Kidney (tissue), 14 donors: ENCODE data around the gene HOXB8. TPM values are rescaled to one million over a fixed set of nuclear protein-coding genes. Genes with fewer than 3 reads are reported as not detected.
A peak's percentile ranks its signal among the peaks of the same experiment; 100 is the strongest.

Experiments used
- DNase-seq, 5 donors: peaks; one replicate each; pipeline ENCODE4 v3.0.0-alpha.2; 2013 to 2020
- FAIRE-seq: peaks from 2 replicates; lab custom pipeline; 2012; peaks lifted over from hg19 to GRCh38; lab: Jason Lieb, UNC
- H3K27ac ChIP-seq, 2 donors: one replicate each; pipeline ENCODE4 v1.7.0; 2013; ENCODE audit warnings: low read depth in 2 of 2, low read length in 2 of 2, inconsistent platforms in 1 of 2
- H3K27me3 ChIP-seq: one replicate; pipeline ENCODE4 v1.7.1; 2013; ENCODE audit warnings: low read length, inconsistent platforms; ENCODE audit not compliant: control insufficient read depth, insufficient read depth
- H3K36me3 ChIP-seq, 3 donors: one replicate each; pipeline versions ENCODE4 v1.7.0 to v1.7.1; 2013; ENCODE audit warnings: low read length in 3 of 3, control low read depth in 1 of 3, inconsistent platforms in 1 of 3; ENCODE audit not compliant: insufficient read depth in 3 of 3, control insufficient read depth in 2 of 3
- H3K4me1 ChIP-seq, 3 donors: one replicate each; pipeline versions ENCODE4 v1.7.0 to v1.7.1; 2013; ENCODE audit warnings: low read length in 3 of 3, inconsistent platforms in 1 of 3, low read depth in 1 of 3; ENCODE audit not compliant: control insufficient read depth in 2 of 3, insufficient read depth in 2 of 3
- H3K4me3 ChIP-seq, 3 donors: one replicate each; pipeline versions ENCODE4 v1.7.0 to v1.8.1; 2013; ENCODE audit warnings: low read length in 3 of 3, control low read depth in 1 of 3, inconsistent platforms in 1 of 3
- H3K9ac ChIP-seq, 3 donors: one replicate each; pipeline versions ENCODE4 v1.7.0 to v1.7.1; 2013; ENCODE audit warnings: low read length in 3 of 3, control low read depth in 1 of 3, inconsistent platforms in 1 of 3
- H3K9me3 ChIP-seq, 3 donors: one replicate each; pipeline versions ENCODE4 v1.7.0 to v1.7.1; 2013; ENCODE audit warnings: low read length in 3 of 3, control low read depth in 1 of 3, inconsistent platforms in 1 of 3; ENCODE audit not compliant: control insufficient read depth in 2 of 3, insufficient read depth in 1 of 3
- intact Hi-C: fragments of 100-400 bp; cut with DNase I; formaldehyde crosslinking; loops from one replicate; pipeline ENCODE4 v1.11.1; 2022
- polyA plus RNA-seq: library from polyadenylated mRNA; stranded (reverse); fragments of 350-450 nt; fragmentation: Illumina TruSeq; extraction: RNeasy Lipid Tissue Mini Kit (QIAGEN cat#74804); gene quantifications from one replicate; pipeline ENCODE4 v1.2.3, GENCODE V29; 2014; ENCODE audit warnings: low read depth, low replicate concordance; ENCODE audit not compliant: insufficient read depth
- total RNA-seq: library from RNA; stranded (reverse); fragmentation: NEBNext Ultra II Directional; extraction: Animal tissue kit (Norgen Biotek cat#: 25700); gene quantifications from one replicate; pipeline ENCODE4 v1.2.1, GENCODE V29; 2021
- TF ChIP-seq, protein P1 (sequence below): IDR thresholded peaks from 3 replicates; pipeline ENCODE4 v1.5.1; 2012; ENCODE audit warnings: mild to moderate bottlenecking, moderate library complexity, borderline replicate concordance; ENCODE audit not compliant: insufficient read depth; ENCODE audit errors: extremely low read depth
- donor health status: control.
- donor health status: control.
- donor health status: control.
- donor health status: control.
- donor health status: control.
- donor health status: DM: yes; HTN: yes; CAD: no.
- donor health status: Normal renal cell carcinoma (clear cell type).

HOXB8 gene
- total and polyA plus RNA-seq, 2 donors from 2014 or later: 19.3 to 48.7 TPM

DNA sequence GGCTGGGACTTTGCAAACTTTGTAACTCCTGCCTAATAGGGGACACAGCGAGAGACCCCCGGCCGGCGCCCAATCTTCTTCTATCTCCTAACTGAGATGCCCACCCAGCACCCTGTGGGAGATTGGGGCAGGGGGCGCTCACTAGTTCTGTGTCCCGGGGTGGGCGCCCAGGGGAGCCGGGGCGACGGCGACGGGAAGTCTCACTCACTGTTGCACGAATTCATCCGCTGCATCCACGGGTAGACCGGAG, 17.6 kb downstream of the HOXB8 start:
- Histone ChIP-seq H3K36me3 (peaks cover 0 to 12% (median 0%) of the 10 kb centered on the region in 3 donors), H3K4me3 (peak overlapping the region; percentile 69 to 75 (median 70)), H3K27me3 (no peaks in the 10 kb centered on the region), H3K9ac (peak overlapping the region in 2 of 3 donors; percentile 72 to 82), H3K27ac (peak overlapping the region; percentile 90 to 91), H3K9me3 (no peaks in the 10 kb centered on the region), H3K4me1 (peaks cover 0 to 12% (median 11%) of the 10 kb centered on the region in 3 donors)
- FAIRE-seq: no peak
- TF ChIP-seq, protein P1, sequence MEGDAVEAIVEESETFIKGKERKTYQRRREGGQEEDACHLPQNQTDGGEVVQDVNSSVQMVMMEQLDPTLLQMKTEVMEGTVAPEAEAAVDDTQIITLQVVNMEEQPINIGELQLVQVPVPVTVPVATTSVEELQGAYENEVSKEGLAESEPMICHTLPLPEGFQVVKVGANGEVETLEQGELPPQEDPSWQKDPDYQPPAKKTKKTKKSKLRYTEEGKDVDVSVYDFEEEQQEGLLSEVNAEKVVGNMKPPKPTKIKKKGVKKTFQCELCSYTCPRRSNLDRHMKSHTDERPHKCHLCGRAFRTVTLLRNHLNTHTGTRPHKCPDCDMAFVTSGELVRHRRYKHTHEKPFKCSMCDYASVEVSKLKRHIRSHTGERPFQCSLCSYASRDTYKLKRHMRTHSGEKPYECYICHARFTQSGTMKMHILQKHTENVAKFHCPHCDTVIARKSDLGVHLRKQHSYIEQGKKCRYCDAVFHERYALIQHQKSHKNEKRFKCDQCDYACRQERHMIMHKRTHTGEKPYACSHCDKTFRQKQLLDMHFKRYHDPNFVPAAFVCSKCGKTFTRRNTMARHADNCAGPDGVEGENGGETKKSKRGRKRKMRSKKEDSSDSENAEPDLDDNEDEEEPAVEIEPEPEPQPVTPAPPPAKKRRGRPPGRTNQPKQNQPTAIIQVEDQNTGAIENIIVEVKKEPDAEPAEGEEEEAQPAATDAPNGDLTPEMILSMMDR: no peak
- intact Hi-C loops: loop anchor here (10.0 kb wide), 1 partner anchor 263 kb away; no protein-coding TSS in a partner anchor
- peak in 2 of 5 donors; percentile 68 to 78 for DNase-seq

DNA sequence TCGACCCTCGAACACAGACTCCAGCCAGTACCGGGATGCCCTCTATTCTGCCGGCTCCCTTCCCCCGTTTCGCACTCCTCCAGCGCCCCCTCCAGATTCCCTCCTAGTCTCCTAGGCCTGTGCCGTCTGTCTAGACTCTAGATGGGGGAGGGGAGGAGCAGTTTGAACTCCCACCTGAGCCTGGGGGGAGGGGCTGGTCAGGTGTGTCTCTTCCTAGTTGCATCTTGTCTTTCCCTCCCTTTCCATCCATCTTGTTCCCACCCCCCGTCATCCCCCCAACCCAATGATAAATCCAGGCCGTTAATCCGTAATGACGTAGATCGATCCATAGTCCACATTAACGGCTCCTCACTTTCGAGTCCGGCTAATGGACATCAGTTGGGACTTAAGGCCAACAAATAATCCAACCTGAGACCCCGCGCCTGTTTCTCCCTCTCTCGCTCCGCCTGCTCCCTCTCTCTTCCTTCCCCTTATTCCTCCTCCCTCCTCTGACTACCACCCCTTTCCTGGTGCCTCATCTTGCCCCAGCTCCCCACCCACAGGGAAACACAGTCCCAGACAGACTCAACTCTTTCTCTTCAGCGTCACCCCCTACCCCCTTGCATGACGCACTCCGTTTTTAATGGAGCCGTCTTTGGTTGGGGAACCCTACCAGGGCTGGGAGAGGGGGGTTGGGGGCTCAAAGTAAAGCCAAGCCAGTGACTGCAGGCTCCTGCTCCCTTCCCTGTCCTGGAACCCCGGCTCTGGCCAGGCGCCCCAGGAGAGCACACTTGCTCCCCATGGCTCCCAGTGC, 18.2 kb downstream of the HOXB8 start:
- TF ChIP-seq, protein P1: no peak
- intact Hi-C loops: loop anchor here (10.0 kb wide), 1 partner anchor 262 kb away; no protein-coding TSS in a partner anchor
- Histone ChIP-seq H3K36me3 (peaks cover 0 to 12% (median 0%) of the 10 kb centered on the region in 3 donors), H3K4me3 (peak overlapping the region; percentile 69 to 75 (median 70)), H3K9ac (peak overlapping the region; percentile 67 to 72 (median 68)), H3K27ac (peak overlapping the region; percentile 90 to 91), H3K27me3 (no peaks in the 10 kb centered on the region), H3K9me3 (no peaks in the 10 kb centered on the region), H3K4me1 (peaks cover 0 to 12% (median 11%) of the 10 kb centered on the region in 3 donors)
- FAIRE-seq (no peak), DNase-seq (peak; percentile 51 to 91 (median 88))

DNA sequence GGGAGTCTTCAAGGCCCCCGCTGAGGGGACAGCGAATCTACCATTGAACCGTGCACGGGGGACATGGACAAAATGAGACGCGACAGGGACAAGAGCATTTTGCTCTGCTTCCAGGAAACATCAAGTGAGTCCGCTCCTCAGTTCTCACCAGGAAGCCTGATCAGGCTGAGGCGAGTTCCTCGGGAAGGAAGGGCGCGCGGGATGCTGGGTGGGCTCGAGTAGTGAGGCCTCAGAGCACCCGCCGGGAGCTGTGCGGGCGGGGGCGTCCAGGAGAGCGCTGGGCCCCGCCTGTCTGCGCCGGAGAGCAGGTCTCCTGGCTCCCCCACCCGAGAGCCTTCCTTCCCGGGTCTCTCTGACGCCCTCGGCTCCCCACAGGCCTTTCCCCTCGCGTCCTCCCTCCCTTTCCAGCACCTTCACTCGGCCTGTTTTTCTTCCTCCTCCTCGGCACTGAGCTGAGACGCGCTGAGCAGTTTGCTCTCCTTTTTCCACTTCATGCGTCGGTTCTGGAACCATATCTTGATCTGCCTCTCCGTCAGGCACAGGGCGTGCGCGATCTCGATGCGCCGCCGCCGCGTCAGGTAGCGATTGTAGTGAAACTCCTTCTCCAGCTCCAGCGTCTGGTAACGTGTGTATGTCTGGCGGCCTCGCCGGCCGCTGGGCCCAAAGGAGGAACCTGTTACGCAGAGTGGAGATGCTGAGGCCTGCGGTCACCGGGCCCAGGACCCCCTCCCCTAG, 18.9 kb downstream of the HOXB8 start:
- intact Hi-C loops: loop anchor here (10.0 kb wide), 1 partner anchor 261 kb away; no protein-coding TSS in a partner anchor
- peak overlapping the region; percentile 49 to 70 (median 69) for H3K4me3 ChIP-seq
- H3K9me3 ChIP-seq: no peaks in the 10 kb centered on the region
- peaks cover 0 to 12% (median 11%) of the 10 kb centered on the region in 3 donors for H3K4me1 ChIP-seq
- DNase-seq: peak in 2 of 5 donors; percentile 67 to 71
- TF ChIP-seq, protein P1: no peak
- H3K27me3 ChIP-seq: no peaks in the 10 kb centered on the region
- H3K9ac ChIP-seq: peak overlapping the region; percentile 62 to 72 (median 67)
- no peak for FAIRE-seq
- peak overlapping the region; percentile 90 to 91 for H3K27ac ChIP-seq
- H3K36me3 ChIP-seq: peaks cover 0 to 12% (median 3%) of the 10 kb centered on the region in 3 donors
